Metanephros (tissue), 2 donors: ENCODE measurements around the gene TRIM10. TPM values are rescaled to one million over a fixed set of nuclear protein-coding genes. Genes with fewer than 3 reads are reported as not detected.

Experiments
- small RNA-seq: library from RNA; depleted of rRNA; stranded (forward); fragments of <200 nt; gene quantifications from one replicate; pipeline ENCODE3, GENCODE V24; 2014; ENCODE audit warnings: low replicate concordance
- total RNA-seq: library from RNA; depleted of rRNA; stranded (reverse); fragments of >200 nt; gene quantifications from one replicate; pipeline ENCODE4 v1.2.3, GENCODE V29; 2014

TRIM10 gene
- 2.7 TPM for total RNA-seq

GRCh38 chr6:30160785-30161531 is at the start of gene TRIM10:
Gene TRIM10, minus strand, starts transcription at chr6:30161211. Its CDS starts 353 bp downstream, at chr6:30160858.

GRCh38 chr6:30163090-30163917 is 2.3 kb upstream of the TRIM10 start, which contains the start of gene TRIM15:
Gene TRIM15, plus strand, starts transcription at chr6:30163546. Its CDS starts 139 bp downstream, at chr6:30163685.

GRCh38 chr6:30135757-30136156 is 25.3 kb downstream of the TRIM10 start, which contains the start of gene TRIM40:
Gene TRIM40, plus strand, starts transcription at chr6:30136140. Its CDS starts 897 bp downstream, at chr6:30137037.

GRCh38 chr6:30113003-30113759 is 47.8 kb downstream of the TRIM10 start, which contains the start of gene TRIM31:
Gene TRIM31, minus strand, starts transcription at chr6:30113090. Its CDS starts 285 bp downstream, at chr6:30112805.

Small RNA genes within 50 kb of the gene (small RNA-seq; reads per million reads assigned to genes)
- gene RF00554 = not detected

Other genes with a start within 250 kb of the TRIM10 start
- 233 TPM for gene HLA-A, start 218.7 kb downstream of the TRIM10 start, total RNA-seq
- 36.4 TPM for gene POLR1H, start 99.9 kb downstream of the TRIM10 start, total RNA-seq
- gene PPP1R11, start 94.0 kb downstream of the TRIM10 start, total RNA-seq = 17.8 TPM
- gene RNF39, start 85.4 kb downstream of the TRIM10 start, total RNA-seq = not detected
- gene TRIM31, start 48.1 kb downstream of the TRIM10 start, total RNA-seq = not detected
- gene TRIM40, start 25.1 kb downstream of the TRIM10 start, total RNA-seq = not detected
- 0.47 TPM for gene TRIM15, start 2.3 kb upstream of the TRIM10 start, total RNA-seq
- gene TRIM26, start 52.2 kb upstream of the TRIM10 start, total RNA-seq = 30.3 TPM
- gene TRIM39, start 165.7 kb upstream of the TRIM10 start, total RNA-seq = 10.0 TPM
- 27.1 TPM for gene RPP21, start 183.9 kb upstream of the TRIM10 start, total RNA-seq